Liver (tissue), 9 donors: ENCODE results near the gene TOMM70. TPM values are rescaled to one million over a fixed set of nuclear protein-coding genes. Genes with fewer than 3 reads are reported as not detected.
A peak's percentile ranks its signal among the peaks of the same experiment; 100 is the strongest.

Source experiments
- DNase-seq: peaks from one replicate; pipeline ENCODE4 v3.0.0-alpha.2; 2017; ENCODE audit warnings: low spot score
- H3K27ac ChIP-seq, 2 donors: one replicate each; pipeline ENCODE4 v1.7.0; 2013; ENCODE audit warnings: inconsistent platforms in 2 of 2, low read length in 2 of 2, control low read depth in 1 of 2, low read depth in 1 of 2, mild to moderate bottlenecking in 1 of 2
- H3K27me3 ChIP-seq, 4 donors: one replicate each; pipeline versions ENCODE4 v1.6.1 to v1.7.0; 2013; ENCODE audit warnings: low read length in 3 of 4, inconsistent platforms in 1 of 4, mild to moderate bottlenecking in 1 of 4, moderate library complexity in 1 of 4; ENCODE audit not compliant: control insufficient read depth in 4 of 4, insufficient read depth in 4 of 4
- H3K36me3 ChIP-seq, 4 donors: one replicate each; pipeline versions ENCODE4 v1.6.1 to v1.7.0; 2013; ENCODE audit warnings: low read length in 3 of 4, mild to moderate bottlenecking in 3 of 4, low read depth in 1 of 4, moderate library complexity in 1 of 4; ENCODE audit not compliant: control insufficient read depth in 4 of 4, insufficient read depth in 3 of 4
- H3K4me1 ChIP-seq, 4 donors: one replicate each; pipeline versions ENCODE4 v1.6.1 to v1.7.0; 2013; ENCODE audit warnings: low read length in 3 of 4, mild to moderate bottlenecking in 3 of 4, moderate library complexity in 1 of 4; ENCODE audit not compliant: control insufficient read depth in 4 of 4, insufficient read depth in 4 of 4
- H3K4me3 ChIP-seq, 3 donors: one replicate each; pipeline versions ENCODE4 v1.6.1 to v1.7.0; 2013; ENCODE audit warnings: low read length in 3 of 3, control low read depth in 1 of 3, low read depth in 1 of 3, mild to moderate bottlenecking in 1 of 3
- H3K9ac ChIP-seq, 2 donors: one replicate each; pipeline ENCODE4 v1.7.0; 2013; ENCODE audit warnings: low read length in 2 of 2, mild to moderate bottlenecking in 2 of 2, moderate library complexity in 2 of 2, control low read depth in 1 of 2, low read depth in 1 of 2
- H3K9me3 ChIP-seq, 4 donors: one replicate each; pipeline versions ENCODE4 v1.6.1 to v1.7.0; 2013; ENCODE audit warnings: low read length in 3 of 4; ENCODE audit not compliant: control insufficient read depth in 4 of 4
- EGR1 ChIP-seq, 2 donors: IDR thresholded peaks; 2 replicates each; pipeline ENCODE4 v1.6.1; 2016 to 2018; ENCODE audit warnings: antibody characterized with exemption in 2 of 2, low read depth in 2 of 2
- FOXA1 ChIP-seq: IDR thresholded peaks from 2 replicates; pipeline ENCODE4 v1.6.1; 2016; ENCODE audit warnings: antibody characterized with exemption
- GABPA ChIP-seq, 2 donors: IDR thresholded peaks in 1 of 2; conservative IDR thresholded peaks in 1 of 2; 2 replicates each; pipeline ENCODE4 v1.6.1; 2016; ENCODE audit warnings: antibody characterized with exemption in 2 of 2, mild to moderate bottlenecking in 1 of 2, moderate library complexity in 1 of 2
- HNF4A ChIP-seq, 2 donors: conservative IDR thresholded peaks; 2 replicates each; pipeline ENCODE4 v1.6.1; 2016; ENCODE audit warnings: antibody characterized with exemption in 2 of 2, mild to moderate bottlenecking in 2 of 2
- HNF4G ChIP-seq: IDR thresholded peaks from 2 replicates; pipeline ENCODE4 v1.6.1; 2016; ENCODE audit warnings: antibody characterized with exemption
- JUND ChIP-seq, 2 donors: IDR thresholded peaks; 2 replicates each; pipeline ENCODE4 v1.6.1; 2016; ENCODE audit warnings: antibody characterized with exemption in 2 of 2
- MAX ChIP-seq: IDR thresholded peaks from 2 replicates; pipeline ENCODE4 v1.6.1; 2016; ENCODE audit warnings: antibody characterized with exemption
- NR2F2 ChIP-seq: IDR thresholded peaks from 2 replicates; pipeline ENCODE4 v1.6.1; 2016; ENCODE audit warnings: antibody characterized with exemption
- RAD21 ChIP-seq, 2 donors: IDR thresholded peaks; 2 replicates each; pipeline ENCODE4 v1.6.1; 2016; ENCODE audit warnings: antibody characterized with exemption in 2 of 2, mild to moderate bottlenecking in 2 of 2
- REST ChIP-seq: IDR thresholded peaks from 2 replicates; pipeline ENCODE4 v1.6.1; 2016; ENCODE audit warnings: antibody characterized with exemption, mild to moderate bottlenecking
- RXRA ChIP-seq, 2 donors: IDR thresholded peaks; 2 replicates each; pipeline ENCODE4 v1.6.1; 2017 to 2018; ENCODE audit warnings: antibody characterized with exemption in 2 of 2, mild to moderate bottlenecking in 1 of 2
- SP1 ChIP-seq: IDR thresholded peaks from 2 replicates; pipeline ENCODE4 v1.6.1; 2018; ENCODE audit warnings: antibody characterized with exemption, mild to moderate bottlenecking
- TAF1 ChIP-seq: conservative IDR thresholded peaks from 2 replicates; pipeline ENCODE4 v1.6.1; 2016; ENCODE audit warnings: antibody characterized with exemption, mild to moderate bottlenecking
- YY1 ChIP-seq: IDR thresholded peaks from 2 replicates; pipeline ENCODE4 v1.6.1; 2016; ENCODE audit warnings: antibody characterized with exemption, mild to moderate bottlenecking
- WGBS: extraction: QIAGEN DNeasy Blood & Tissue Kit; methylation state at CpG from one replicate; pipeline ENCODE4 v1.1.7; 2013; 5-methylcytosine and 5-hydroxymethylcytosine counted together
- polyA plus RNA-seq, 2 donors: library from polyadenylated mRNA; stranded (reverse) in 1 of 2; unstranded in 1 of 2; fragments of 200-250 nt in 1 of 2; fragments of >200 nt in 1 of 2; fragmentation: Nextera tagmentation in 1 of 2; extraction: Ambion mirVana in 1 of 2; gene quantifications; one replicate each; pipeline versions ENCODE4 v1.2.1 to v1.2.3, GENCODE V29; 2013 to 2015
- total RNA-seq, 2 donors: library from RNA; depleted of rRNA; stranded (reverse); fragments of >200 nt; gene quantifications; one replicate each; pipeline ENCODE4 v1.2.3, GENCODE V29; 2014
- TF ChIP-seq, protein P1 (sequence below): IDR thresholded peaks from 2 replicates; pipeline ENCODE4 v1.6.1; 2016; ENCODE audit warnings: antibody characterized with exemption
- TF ChIP-seq, protein P2 (sequence below): fragments of 150-350 bp; IDR thresholded peaks from 2 replicates; pipeline ENCODE4 v1.5.1; 2017; ENCODE audit warnings: improper control_type of control experiment, low read depth, low read length; ENCODE audit not compliant: missing input control
- donor health status: healthy.
- donor health status: healthy.
- donor health status: healthy.
- donor health status: healthy.
- donor health status: healthy.

Gene TOMM70
- total and polyA plus RNA-seq, 4 donors = 16.7 to 55.8 (median 32.6) TPM

- Histone ChIP-seq H3K27me3 (no peaks in the 10 kb centered on the region), H3K4me1 (peaks cover 0 to 28% (median 21%) of the 10 kb centered on the region in 4 donors), H3K9me3 (no peaks in the 10 kb centered on the region), H3K9ac (peak overlapping the region in 1 of 2 donors; percentile 31), H3K36me3 (no peaks in the 10 kb centered on the region), H3K4me3 (no peak overlapping the region), H3K27ac (no peak overlapping the region)
- TF ChIP-seq GABPA (IDR thresholded peaks at IDR 0.05 in 1 of 2, conservative IDR thresholded peaks at IDR 0.05 in 1 of 2) (no peak), EGR1 (IDR thresholded peaks at IDR 0.05; ENCODE audit: low read depth in 2 of 2) (no peak), RAD21 (IDR thresholded peaks at IDR 0.05) (no peak), YY1 (no peak), TAF1 (no peak), REST (no peak), MAX (no peak), HNF4G (no peak), HNF4A (conservative IDR thresholded peaks at IDR 0.05) (no peak), FOXA1 (no peak), SP1 (no peak), JUND (IDR thresholded peaks at IDR 0.05) (no peak), RXRA (IDR thresholded peaks at IDR 0.05) (no peak), NR2F2 (no peak)
- TF ChIP-seq, protein P1, sequence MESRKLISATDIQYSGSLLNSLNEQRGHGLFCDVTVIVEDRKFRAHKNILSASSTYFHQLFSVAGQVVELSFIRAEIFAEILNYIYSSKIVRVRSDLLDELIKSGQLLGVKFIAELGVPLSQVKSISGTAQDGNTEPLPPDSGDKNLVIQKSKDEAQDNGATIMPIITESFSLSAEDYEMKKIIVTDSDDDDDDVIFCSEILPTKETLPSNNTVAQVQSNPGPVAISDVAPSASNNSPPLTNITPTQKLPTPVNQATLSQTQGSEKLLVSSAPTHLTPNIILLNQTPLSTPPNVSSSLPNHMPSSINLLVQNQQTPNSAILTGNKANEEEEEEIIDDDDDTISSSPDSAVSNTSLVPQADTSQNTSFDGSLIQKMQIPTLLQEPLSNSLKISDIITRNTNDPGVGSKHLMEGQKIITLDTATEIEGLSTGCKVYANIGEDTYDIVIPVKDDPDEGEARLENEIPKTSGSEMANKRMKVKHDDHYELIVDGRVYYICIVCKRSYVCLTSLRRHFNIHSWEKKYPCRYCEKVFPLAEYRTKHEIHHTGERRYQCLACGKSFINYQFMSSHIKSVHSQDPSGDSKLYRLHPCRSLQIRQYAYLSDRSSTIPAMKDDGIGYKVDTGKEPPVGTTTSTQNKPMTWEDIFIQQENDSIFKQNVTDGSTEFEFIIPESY = no peak
- TF ChIP-seq, protein P2, sequence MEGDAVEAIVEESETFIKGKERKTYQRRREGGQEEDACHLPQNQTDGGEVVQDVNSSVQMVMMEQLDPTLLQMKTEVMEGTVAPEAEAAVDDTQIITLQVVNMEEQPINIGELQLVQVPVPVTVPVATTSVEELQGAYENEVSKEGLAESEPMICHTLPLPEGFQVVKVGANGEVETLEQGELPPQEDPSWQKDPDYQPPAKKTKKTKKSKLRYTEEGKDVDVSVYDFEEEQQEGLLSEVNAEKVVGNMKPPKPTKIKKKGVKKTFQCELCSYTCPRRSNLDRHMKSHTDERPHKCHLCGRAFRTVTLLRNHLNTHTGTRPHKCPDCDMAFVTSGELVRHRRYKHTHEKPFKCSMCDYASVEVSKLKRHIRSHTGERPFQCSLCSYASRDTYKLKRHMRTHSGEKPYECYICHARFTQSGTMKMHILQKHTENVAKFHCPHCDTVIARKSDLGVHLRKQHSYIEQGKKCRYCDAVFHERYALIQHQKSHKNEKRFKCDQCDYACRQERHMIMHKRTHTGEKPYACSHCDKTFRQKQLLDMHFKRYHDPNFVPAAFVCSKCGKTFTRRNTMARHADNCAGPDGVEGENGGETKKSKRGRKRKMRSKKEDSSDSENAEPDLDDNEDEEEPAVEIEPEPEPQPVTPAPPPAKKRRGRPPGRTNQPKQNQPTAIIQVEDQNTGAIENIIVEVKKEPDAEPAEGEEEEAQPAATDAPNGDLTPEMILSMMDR = no peak
- DNase-seq = no peak
- WGBS = 31% methylated on average over 2 of the region's 2 CpGs
Measured at GRCh38 chr3:100449214-100449613, 48.3 kb upstream of the TOMM70 start.

DNA sequence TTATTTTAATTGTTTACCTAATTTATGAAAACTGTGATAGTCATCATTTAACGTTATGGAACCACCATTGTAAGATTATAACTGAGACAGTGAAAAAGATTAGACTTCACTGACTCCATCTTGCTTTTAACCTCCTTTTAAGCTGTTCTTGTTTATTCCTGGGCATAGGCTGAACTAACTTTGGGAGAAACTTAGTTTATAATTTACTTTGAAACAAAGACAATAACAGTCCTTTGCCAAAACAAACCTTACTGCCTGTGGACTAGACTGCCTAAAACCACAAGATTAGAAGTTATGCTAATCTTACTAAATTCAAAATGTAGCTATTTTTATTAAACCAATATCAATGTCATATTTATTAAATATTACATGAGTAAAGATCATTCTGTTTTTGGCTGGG, 47.2 kb upstream of the TOMM70 start:
- no peaks in the 10 kb centered on the region for H3K9me3 ChIP-seq
- H3K27me3 ChIP-seq = no peaks in the 10 kb centered on the region
- H3K36me3 ChIP-seq = no peaks in the 10 kb centered on the region
- H3K4me1 ChIP-seq = peaks cover 0 to 23% (median 16%) of the 10 kb centered on the region in 4 donors
- TF ChIP-seq SP1 (peak; percentile 17), YY1 (peak; percentile 70), REST (no peak), NR2F2 (no peak), TAF1 (no peak), RXRA (IDR thresholded peaks at IDR 0.05) (peak in 1 of 2 donors; percentile 30), GABPA (IDR thresholded peaks at IDR 0.05 in 1 of 2, conservative IDR thresholded peaks at IDR 0.05 in 1 of 2) (no peak), HNF4G (no peak), HNF4A (conservative IDR thresholded peaks at IDR 0.05) (peak; percentile 13 to 33), RAD21 (IDR thresholded peaks at IDR 0.05) (peak; percentile 19 to 38)
- TF ChIP-seq, protein P2 = no peak
- no peak overlapping the region for H3K9ac ChIP-seq
- 66% methylated on average over 1 of the region's 1 CpG for WGBS
- no peak overlapping the region for H3K4me3 ChIP-seq
- DNase-seq = no peak
- H3K27ac ChIP-seq = no peak overlapping the region
